SK-N-MC (cell line): Measurements from ENCODE around the gene LRP1B.

Source experiments
- DNase-seq: peaks from one replicate; pipeline ENCODE4 v3.0.0-alpha.2; 2011; ENCODE audit warnings: low read depth, low spot score
- H3K27ac ChIP-seq: fragments of 200-600 bp; sonication (generic); 2 replicates; pipeline ENCODE4 v1.5.1; 2016; ENCODE audit warnings: mixed run types
- H3K36me3 ChIP-seq: fragments of 200-600 bp; sonication (generic); 2 replicates; pipeline ENCODE4 v1.6.1; 2017; ENCODE audit warnings: antibody characterized with exemption, low read length, mixed read lengths; ENCODE audit not compliant: insufficient read depth
- H3K4me3 ChIP-seq: fragments of 200-600 bp; sonication (generic); 2 replicates; pipeline ENCODE4 v1.5.1; 2016
- H3K9ac ChIP-seq: fragments of 200-600 bp; sonication (generic); 2 replicates; pipeline ENCODE4 v1.8.0; 2017; ENCODE audit warnings: mixed run types, mixed read lengths; ENCODE audit not compliant: insufficient read length
- H3K9me3 ChIP-seq: fragments of 200-600 bp; sonication (generic); 2 replicates; pipeline ENCODE4 v1.6.1; 2017; ENCODE audit warnings: low read depth, mild to moderate bottlenecking, antibody characterized with exemption, low read length, moderate library complexity, mixed read lengths
- EZH2 ChIP-seq: fragments of 200-600 bp; sonication (generic); IDR thresholded peaks from one replicate; pipeline ENCODE4 v1.6.1; 2017; ENCODE audit warnings: antibody characterized with exemption
- FOXP2 ChIP-seq: optimal IDR thresholded peaks from 2 replicates; pipeline ENCODE3; 2011; ENCODE audit warnings: mild to moderate bottlenecking, moderate library complexity; ENCODE audit not compliant: insufficient read depth; ENCODE audit errors: extremely low read length, control extremely low read depth
- POLR2AphosphoS5 ChIP-seq: IDR thresholded peaks from 2 replicates; pipeline ENCODE4 v1.6.1; 2012; ENCODE audit warnings: mild to moderate bottlenecking, low read depth, low read length, borderline replicate concordance

Gene LRP1B

DNA sequence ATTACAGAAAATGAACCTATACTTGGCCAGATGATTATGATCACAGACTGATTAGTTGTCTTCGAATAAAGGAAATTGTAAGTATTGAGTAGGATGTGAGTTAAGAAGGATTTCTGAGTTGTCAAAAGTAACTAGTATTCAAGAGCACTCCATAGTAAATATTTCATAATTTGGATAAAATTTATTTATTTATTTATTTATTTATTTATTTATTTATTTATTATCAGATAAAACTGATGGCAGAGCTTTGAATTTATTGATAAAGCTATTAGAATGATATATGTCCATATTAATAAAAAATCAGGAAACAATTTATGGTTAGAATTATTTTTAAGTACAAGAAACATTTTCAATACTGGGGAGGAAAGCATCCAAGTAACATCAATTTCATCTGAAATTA is 1634.1 kb downstream of the LRP1B start:
- no peaks in the 10 kb centered on the region for H3K9me3 ChIP-seq
- H3K9ac ChIP-seq: no peak overlapping the region
- H3K27ac ChIP-seq: no peak overlapping the region
- TF ChIP-seq FOXP2 (no peak), POLR2AphosphoS5 (no peak), EZH2 (no peak)
- H3K4me3 ChIP-seq: no peak overlapping the region
- no peaks in the 10 kb centered on the region for H3K36me3 ChIP-seq
- DNase-seq: no peak

GRCh38 chr2:140491876-140492275 is 1638.9 kb downstream of the LRP1B start:
- no peak overlapping the region for H3K9ac ChIP-seq
- TF ChIP-seq FOXP2: no peak
- no peak for TF ChIP-seq POLR2AphosphoS5
- no peak for TF ChIP-seq EZH2
- no peak for DNase-seq
- H3K36me3 ChIP-seq: no peaks in the 10 kb centered on the region
- H3K27ac ChIP-seq: no peak overlapping the region
- no peak overlapping the region for H3K4me3 ChIP-seq
- no peaks in the 10 kb centered on the region for H3K9me3 ChIP-seq

GRCh38 chr2:140489193-140489592 is 1641.6 kb downstream of the LRP1B start:
- TF ChIP-seq EZH2: no peak
- TF ChIP-seq POLR2AphosphoS5: no peak
- no peak overlapping the region for H3K27ac ChIP-seq
- DNase-seq: no peak
- H3K9me3 ChIP-seq: no peaks in the 10 kb centered on the region
- H3K9ac ChIP-seq: no peak overlapping the region
- no peak overlapping the region for H3K4me3 ChIP-seq
- no peaks in the 10 kb centered on the region for H3K36me3 ChIP-seq

DNA sequence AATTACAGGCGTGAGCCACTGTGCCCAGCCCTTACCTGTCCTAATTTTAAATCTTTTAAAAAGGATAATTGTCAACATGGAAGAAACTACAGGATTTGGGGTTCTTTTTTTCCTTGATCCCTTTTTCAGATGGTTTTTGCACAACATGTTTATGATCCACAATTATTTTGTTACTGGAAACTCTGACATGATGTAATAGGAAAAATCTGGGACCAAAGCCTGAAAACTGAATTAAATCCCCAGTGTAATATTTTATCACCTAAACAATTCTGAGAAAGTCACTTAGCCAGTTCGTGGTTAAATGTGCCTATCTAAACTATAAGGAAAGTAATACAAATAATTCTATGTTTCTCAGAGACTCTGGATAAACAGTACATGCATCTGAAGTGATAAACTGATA is 1649.7 kb downstream of the LRP1B start:
- H3K9ac ChIP-seq: no peak overlapping the region
- H3K9me3 ChIP-seq: no peaks in the 10 kb centered on the region
- no peak overlapping the region for H3K4me3 ChIP-seq
- no peak overlapping the region for H3K27ac ChIP-seq
- no peak for DNase-seq
- no peaks in the 10 kb centered on the region for H3K36me3 ChIP-seq
- TF ChIP-seq FOXP2 (no peak), EZH2 (no peak), POLR2AphosphoS5 (no peak)

DNA sequence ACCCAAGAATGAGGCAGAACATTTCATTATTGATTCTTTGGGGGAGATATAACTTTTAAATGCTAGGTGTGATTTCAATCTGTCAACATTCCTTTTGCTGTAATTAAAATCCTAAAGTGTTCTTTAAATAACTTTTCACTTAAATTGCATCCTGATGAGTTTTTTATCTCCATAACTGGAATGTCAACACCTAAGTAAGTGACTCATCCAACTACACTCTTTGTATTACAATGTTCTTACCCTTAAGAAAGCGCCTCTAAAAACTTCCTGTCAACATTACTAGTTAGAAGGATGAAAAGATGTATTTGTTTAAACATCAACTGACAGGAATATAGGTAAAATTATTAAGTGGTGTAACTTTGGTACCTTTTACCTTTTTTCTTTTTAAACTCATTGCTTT is 1657.0 kb downstream of the LRP1B start:
- no peak overlapping the region for H3K4me3 ChIP-seq
- TF ChIP-seq FOXP2: no peak
- TF ChIP-seq EZH2: no peak
- TF ChIP-seq POLR2AphosphoS5: no peak
- DNase-seq: no peak
- H3K9me3 ChIP-seq: no peaks in the 10 kb centered on the region
- H3K36me3 ChIP-seq: no peaks in the 10 kb centered on the region
- H3K27ac ChIP-seq: no peak overlapping the region
- H3K9ac ChIP-seq: no peak overlapping the region

DNA sequence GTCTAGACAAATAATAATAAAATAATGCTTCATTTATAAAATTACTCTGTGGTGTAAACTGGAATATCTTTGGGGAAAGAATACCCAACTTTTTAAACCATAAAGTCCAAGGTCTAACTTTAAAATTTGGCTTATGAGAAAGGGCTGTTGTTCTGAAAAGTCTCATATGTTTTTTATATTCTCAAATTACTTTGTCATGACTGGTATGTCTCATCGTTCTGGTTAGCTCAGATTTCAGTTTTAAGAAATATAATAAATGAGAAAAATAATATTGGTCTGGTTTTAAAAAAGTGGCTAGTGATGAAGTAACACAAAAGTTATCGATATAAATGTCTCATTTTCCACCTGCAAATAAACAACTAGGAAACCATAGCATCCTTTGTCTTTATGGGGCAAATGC is 1658.1 kb downstream of the LRP1B start:
- Histone ChIP-seq H3K9me3 (no peaks in the 10 kb centered on the region), H3K9ac (no peak overlapping the region), H3K4me3 (no peak overlapping the region), H3K27ac (no peak overlapping the region), H3K36me3 (no peaks in the 10 kb centered on the region)
- TF ChIP-seq POLR2AphosphoS5 (no peak), FOXP2 (no peak), EZH2 (no peak)
- no peak for DNase-seq

DNA sequence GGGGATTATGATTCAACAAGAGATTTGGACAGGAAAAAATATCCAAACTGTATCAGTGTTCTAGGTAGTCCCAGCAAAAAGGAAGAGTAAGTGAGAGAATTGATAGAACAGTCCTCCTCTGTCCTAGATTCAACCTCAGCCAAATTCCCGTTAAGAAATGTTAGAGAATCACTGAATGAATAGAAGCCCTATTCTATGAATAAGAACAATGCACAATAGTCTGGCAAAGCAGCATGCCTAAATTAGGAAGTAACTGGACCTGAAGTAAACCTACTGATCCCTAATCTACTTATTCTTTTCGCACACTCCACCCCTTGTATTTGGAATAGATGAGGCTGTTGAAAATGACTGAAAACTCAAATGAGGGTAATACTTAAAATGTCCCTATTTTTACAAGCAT is 1665.5 kb downstream of the LRP1B start:
- Histone ChIP-seq H3K9ac (no peak overlapping the region), H3K27ac (no peak overlapping the region), H3K36me3 (no peaks in the 10 kb centered on the region), H3K4me3 (no peak overlapping the region), H3K9me3 (no peaks in the 10 kb centered on the region)
- no peak for DNase-seq
- no peak for TF ChIP-seq FOXP2

DNA sequence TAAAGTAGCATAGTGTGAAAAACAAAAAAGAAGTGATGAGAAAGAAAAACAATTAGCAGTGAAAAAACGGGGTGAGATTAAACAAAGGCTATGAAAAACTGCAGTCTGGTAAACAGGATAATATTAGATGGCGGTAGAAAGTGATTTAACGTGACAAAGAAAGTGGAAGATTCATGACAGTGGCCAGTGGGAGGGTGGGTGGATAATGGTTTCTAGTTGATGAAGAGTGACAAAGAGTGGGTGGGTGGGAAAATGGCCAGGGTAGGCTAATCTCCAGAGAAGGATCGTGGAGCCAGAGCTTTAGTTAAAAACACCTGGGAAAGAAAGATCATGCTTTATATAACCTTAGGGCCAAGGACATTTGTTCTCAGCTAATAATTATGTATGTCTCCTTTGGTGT is 1667.8 kb downstream of the LRP1B start:
- no peak for DNase-seq
- no peaks in the 10 kb centered on the region for H3K9me3 ChIP-seq
- H3K27ac ChIP-seq: no peak overlapping the region
- TF ChIP-seq EZH2 (no peak), POLR2AphosphoS5 (no peak), FOXP2 (no peak)
- no peak overlapping the region for H3K9ac ChIP-seq
- no peaks in the 10 kb centered on the region for H3K36me3 ChIP-seq
- H3K4me3 ChIP-seq: no peak overlapping the region

GRCh38 chr2:140457483-140457882 is 1673.3 kb downstream of the LRP1B start:
- no peak for DNase-seq

More at GRCh38 chr2:140457483-140457882, 1673.3 kb downstream of the LRP1B start:
- H3K27ac ChIP-seq: no peak overlapping the region
- no peak overlapping the region for H3K9ac ChIP-seq
- no peaks in the 10 kb centered on the region for H3K9me3 ChIP-seq
- TF ChIP-seq POLR2AphosphoS5 (no peak), FOXP2 (no peak), EZH2 (no peak)
- no peak overlapping the region for H3K4me3 ChIP-seq
- H3K36me3 ChIP-seq: no peaks in the 10 kb centered on the region
